NB4 (cell line): ENCODE results near the gene MPND.
"Not testable (repeated sequence)": the region's sequence is repeated elsewhere in the genome, so short reads cannot be mapped to it uniquely, and the experiment has no call there.

Experiments
- DNase-seq: peaks from one replicate; pipeline ENCODE4 v3.0.0; 2010; ENCODE audit warnings: low read depth
- H3K4me3 ChIP-seq: one replicate; pipeline ENCODE4 v1.5.1; 2011; ENCODE audit warnings: mild to moderate bottlenecking, low read depth, low read length, moderate library complexity
- MYC ChIP-seq: IDR thresholded peaks from 2 replicates; pipeline ENCODE4 v1.6.1; 2011; ENCODE audit warnings: low read depth, low read length
- POLR2A ChIP-seq: IDR thresholded peaks from 2 replicates; pipeline ENCODE4 v1.6.1; 2011; ENCODE audit warnings: mild to moderate bottlenecking; ENCODE audit not compliant: insufficient read length; ENCODE audit errors: extremely low read depth
- TF ChIP-seq, protein P1 (sequence below): IDR thresholded peaks from one replicate; pipeline ENCODE4 v1.5.1; 2012; ENCODE audit warnings: low read depth, low read length
- TF ChIP-seq, protein P2 (sequence below): IDR thresholded peaks from 2 replicates; pipeline ENCODE4 v1.6.1; 2011; ENCODE audit warnings: low read depth, low read length

Gene MPND

DNA sequence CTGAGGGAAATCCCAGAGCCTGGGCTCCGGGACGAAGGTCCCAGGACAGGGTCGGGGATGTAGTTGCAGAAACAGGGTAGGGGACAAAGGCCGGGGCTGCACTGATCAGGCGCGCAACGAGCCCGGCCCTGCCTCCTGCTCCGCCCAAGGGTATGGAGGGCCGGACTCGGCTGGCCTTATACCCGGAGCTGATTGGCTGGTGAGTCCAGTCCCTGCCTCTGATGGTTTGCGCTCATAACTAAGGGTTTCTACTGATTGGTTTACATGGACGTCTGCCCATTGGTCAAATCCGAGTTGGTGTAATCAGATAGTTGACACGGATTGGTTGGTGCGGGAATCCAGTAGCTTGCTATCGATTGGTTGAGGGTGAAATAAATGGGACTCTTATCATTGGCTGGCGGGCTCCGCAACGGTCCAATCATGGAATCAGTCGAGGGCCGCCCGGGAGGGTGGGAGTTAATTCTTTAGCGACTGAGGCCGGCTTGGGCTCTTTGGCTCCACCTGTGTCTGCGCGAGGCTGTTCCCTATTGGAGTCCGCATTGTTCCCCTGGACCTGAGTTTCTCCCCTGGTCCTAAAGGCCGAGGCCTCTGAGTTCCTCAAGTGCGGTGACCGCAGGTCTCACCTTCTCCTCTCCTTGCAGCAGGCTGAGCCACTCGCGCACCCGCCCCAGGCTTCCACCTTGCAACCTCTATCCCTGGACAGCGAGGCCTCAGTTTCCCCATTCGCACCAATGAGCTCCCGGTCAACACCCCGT is 570 bp upstream of the MPND start:
- TF ChIP-seq, protein P1, sequence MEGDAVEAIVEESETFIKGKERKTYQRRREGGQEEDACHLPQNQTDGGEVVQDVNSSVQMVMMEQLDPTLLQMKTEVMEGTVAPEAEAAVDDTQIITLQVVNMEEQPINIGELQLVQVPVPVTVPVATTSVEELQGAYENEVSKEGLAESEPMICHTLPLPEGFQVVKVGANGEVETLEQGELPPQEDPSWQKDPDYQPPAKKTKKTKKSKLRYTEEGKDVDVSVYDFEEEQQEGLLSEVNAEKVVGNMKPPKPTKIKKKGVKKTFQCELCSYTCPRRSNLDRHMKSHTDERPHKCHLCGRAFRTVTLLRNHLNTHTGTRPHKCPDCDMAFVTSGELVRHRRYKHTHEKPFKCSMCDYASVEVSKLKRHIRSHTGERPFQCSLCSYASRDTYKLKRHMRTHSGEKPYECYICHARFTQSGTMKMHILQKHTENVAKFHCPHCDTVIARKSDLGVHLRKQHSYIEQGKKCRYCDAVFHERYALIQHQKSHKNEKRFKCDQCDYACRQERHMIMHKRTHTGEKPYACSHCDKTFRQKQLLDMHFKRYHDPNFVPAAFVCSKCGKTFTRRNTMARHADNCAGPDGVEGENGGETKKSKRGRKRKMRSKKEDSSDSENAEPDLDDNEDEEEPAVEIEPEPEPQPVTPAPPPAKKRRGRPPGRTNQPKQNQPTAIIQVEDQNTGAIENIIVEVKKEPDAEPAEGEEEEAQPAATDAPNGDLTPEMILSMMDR = no peak
- TF ChIP-seq POLR2A = peak; percentile 47
- peak overlapping the region; percentile 65 for H3K4me3 ChIP-seq
- DNase-seq = peak; percentile 98

DNA sequence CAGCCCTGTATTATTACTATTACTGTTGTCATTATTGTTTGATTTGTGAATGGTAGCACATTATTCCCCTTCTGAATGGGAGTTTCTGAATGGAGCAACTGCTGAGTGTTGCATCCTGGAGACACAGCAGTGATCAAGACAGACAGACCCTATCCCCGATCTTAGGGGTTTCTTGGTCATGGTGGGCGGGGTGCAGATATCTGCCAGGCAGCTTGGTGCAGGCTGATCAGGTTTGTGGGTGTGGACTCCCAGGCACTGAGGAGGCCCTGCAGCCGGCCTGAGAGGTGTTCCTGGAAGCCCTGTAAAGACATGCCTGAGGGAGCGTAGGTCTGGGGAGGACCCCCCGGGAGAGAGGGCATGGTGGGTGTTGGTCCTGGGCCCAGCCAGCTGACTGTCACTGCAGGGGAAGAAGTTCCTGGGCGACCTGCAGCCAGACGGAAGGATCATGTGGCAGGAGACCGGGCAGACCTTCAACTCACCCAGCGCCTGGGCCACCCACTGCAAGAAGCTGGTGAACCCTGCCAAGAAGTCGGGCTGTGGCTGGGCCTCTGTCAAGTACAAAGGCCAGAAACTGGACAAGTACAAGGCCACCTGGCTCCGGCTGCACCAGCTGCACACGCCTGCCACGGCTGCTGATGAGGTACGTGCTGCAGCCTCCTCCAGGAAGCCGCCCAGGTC is 2.1 kb downstream of the MPND start:
- TF ChIP-seq MYC = no peak
- no peak for TF ChIP-seq POLR2A
- TF ChIP-seq, protein P1 = no peak
- TF ChIP-seq, protein P2, sequence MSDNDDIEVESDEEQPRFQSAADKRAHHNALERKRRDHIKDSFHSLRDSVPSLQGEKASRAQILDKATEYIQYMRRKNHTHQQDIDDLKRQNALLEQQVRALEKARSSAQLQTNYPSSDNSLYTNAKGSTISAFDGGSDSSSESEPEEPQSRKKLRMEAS = no peak
- DNase-seq = no peak
- no peak overlapping the region for H3K4me3 ChIP-seq

DNA sequence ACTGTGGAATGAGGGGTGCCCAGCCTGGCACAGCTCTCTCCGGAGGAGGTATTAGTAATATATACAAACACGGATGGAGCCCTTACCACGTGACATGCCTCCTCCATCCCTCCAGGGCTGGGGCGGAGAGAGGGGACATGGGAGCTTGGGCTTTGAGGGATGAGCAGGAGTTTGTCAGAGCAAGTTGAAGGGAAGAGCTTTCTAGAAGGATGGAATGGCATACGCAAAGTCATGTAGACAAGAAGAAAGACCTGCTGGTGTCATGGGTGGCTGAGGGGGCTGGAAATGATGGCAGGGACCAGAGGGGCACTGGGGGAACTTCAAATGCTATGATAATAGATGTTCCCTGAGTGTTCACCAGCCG is 2.6 kb downstream of the MPND start:
- no peak for DNase-seq
- TF ChIP-seq, protein P2 = no peak
- TF ChIP-seq, protein P1 = no peak
- TF ChIP-seq MYC (no peak), POLR2A (no peak)
- no peak overlapping the region for H3K4me3 ChIP-seq

DNA sequence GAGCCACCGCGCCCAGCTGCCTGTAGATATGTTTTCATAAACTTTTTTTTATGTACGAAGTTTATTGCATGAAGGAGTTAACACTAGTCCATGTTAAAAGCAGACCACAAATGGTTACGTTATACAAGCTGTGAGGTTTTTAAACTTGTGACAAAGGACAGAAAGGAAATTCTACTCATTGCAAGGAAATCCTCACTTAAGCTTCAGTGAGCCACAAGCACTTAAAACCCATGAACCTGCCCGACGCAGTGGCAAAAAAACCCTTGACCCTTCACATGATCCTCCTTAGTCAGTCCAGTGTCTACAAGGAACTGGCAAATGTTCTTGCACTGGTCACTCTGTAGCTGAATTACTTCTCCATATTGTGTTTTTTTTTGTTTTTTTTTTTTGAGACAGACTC is 4.2 kb downstream of the MPND start:
- DNase-seq = no peak
- TF ChIP-seq POLR2A = no peak
- TF ChIP-seq, protein P2 = no peak
- H3K4me3 ChIP-seq = no peak overlapping the region

DNA sequence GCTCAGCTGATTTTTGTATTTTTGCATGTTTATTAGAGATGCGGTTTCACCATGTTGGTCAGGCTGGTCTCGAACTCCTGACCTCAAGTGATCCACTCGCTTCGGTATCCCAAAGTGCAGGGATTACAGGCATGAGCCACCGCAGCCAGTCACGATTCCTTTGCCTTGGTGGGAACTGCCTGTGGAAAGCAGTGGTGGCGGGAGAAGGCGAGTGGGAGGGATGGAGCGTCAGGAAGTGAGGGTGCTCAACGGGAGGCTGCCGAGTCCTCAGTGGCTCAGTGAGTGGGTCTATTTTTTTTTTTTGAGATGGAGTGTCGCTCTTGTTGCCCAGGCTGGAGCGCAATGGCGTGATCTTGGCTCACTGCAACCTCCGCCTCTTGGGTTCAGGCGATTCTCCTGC is 5.9 kb downstream of the MPND start:
- not testable (repeated sequence) for DNase-seq, H3K4me3 ChIP-seq

DNA sequence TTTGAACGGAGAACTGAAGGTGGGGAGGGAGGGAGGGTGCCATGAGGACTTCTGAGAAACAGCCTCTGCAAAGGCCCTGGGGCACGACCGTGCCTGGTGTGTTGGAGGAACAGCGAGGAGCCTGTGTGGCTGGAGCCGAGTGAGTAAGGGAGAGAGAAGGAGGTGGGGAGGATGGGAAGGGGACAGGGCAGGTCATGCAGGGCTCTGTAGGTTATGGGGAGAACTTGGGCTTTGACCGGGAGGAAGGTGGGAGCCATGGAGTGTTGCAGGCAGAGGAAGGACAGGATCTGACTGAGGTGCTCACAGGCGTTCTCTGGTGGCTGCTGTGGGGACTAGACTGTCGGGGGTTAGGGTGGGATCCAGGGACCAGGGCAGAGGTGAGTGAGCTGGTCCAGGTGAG is 6.7 kb downstream of the MPND start:
- no peak overlapping the region for H3K4me3 ChIP-seq
- no peak for DNase-seq
- TF ChIP-seq MYC (no peak), POLR2A (no peak)
- TF ChIP-seq, protein P1 = no peak
- TF ChIP-seq, protein P2 = no peak

DNA sequence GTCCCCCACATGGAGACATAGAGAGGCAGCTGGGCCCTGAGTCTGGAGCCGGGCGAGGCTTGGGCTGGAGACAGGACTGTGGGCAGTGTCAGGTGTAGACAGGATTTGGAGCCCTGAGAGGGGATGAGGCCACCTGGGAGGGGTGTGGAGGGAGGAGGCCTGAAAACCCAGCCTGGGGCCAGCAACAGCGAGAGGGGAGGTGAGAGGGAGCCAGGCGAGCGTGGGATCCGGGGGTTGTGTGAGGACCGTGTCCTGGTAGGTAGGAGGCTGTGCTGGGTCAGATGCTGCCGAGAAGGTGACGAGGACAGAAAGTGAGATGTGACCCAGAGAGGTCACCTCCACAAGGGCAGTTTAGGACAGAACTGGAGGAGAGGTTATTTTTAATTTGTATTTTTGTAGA is 7.4 kb downstream of the MPND start:
- no peak overlapping the region for H3K4me3 ChIP-seq
- TF ChIP-seq, protein P2 = no peak
- TF ChIP-seq POLR2A = no peak
- no peak for TF ChIP-seq MYC
- TF ChIP-seq, protein P1 = no peak
- DNase-seq = no peak
